Left ventricle myocardium inferior (tissue), 1 donor: Measurements from ENCODE around the gene ACAT2. TPM values are rescaled to one million over a fixed set of nuclear protein-coding genes. Genes with fewer than 3 reads are reported as not detected.

Source experiments
- DNase-seq: peaks from one replicate; pipeline ENCODE4 v3.0.0-alpha.2; 2020
- H3K27ac ChIP-seq: fragments of 200-600 bp; replicated peaks from 2 replicates; pipeline ENCODE4 v1.8.0; 2021
- H3K27me3 ChIP-seq: fragments of 200-600 bp; 2 replicates; pipeline ENCODE4 v1.8.0; 2021; ENCODE audit warnings: low read depth
- H3K36me3 ChIP-seq: fragments of 200-600 bp; 2 replicates; pipeline ENCODE4 v1.8.0; 2021
- H3K4me1 ChIP-seq: fragments of 200-600 bp; 2 replicates; pipeline ENCODE4 v1.8.0; 2021
- H3K4me3 ChIP-seq: fragments of 200-600 bp; 2 replicates; pipeline ENCODE4 v1.8.0; 2021; ENCODE audit warnings: mild to moderate bottlenecking, moderate library complexity
- H3K9me3 ChIP-seq: fragments of 200-600 bp; replicated peaks from 2 replicates; pipeline ENCODE4 v1.8.0; 2021
- intact Hi-C: fragments of 100-400 bp; cut with micrococcal nuclease; formaldehyde crosslinking; loops from one replicate; pipeline ENCODE4 v1.11.0; 2022
- total RNA-seq: library from RNA; stranded (reverse); fragmentation: NEBNext Ultra II Directional; extraction: Animal tissue kit (Norgen Biotek cat#: 25700); gene quantifications from one replicate; pipeline ENCODE4 v1.2.1, GENCODE V29; 2021
- TF ChIP-seq, protein P1 (sequence below): fragments of 200-600 bp; IDR thresholded peaks from 2 replicates; pipeline ENCODE4 v1.8.0; 2021; ENCODE audit warnings: antibody characterized with exemption, mild to moderate bottlenecking, borderline replicate concordance
- donor health status: DM: no; HTN: yes; CAD: no; lungs with severe emphysema.

Gene ACAT2
- total RNA-seq, 1 donor from 2014 or later, result 5.2 TPM

DNA sequence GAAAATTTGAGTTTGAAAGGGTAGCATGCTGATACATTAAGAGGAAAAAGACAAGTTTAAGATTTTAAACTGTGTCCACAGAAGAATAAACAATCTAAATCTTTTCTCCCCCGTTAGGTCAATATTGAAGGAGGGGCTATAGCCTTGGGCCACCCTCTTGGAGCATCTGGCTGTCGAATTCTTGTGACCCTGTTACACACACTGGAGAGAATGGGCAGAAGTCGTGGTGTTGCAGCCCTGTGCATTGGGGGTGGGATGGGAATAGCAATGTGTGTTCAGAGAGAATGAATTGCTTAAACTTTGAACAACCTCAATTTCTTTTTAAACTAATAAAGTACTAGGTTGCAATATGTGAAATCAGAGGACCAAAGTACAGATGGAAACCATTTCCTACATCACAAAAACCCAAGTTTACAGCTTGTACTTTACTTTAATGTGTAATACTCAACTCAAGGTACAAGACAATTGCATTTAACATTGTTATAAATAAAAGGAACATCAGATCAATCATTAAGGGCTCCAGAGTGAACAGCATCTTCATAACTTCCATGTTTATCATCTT lies 16.8 kb downstream of the ACAT2 start:
- Histone ChIP-seq H3K4me1 (peaks cover 7% of the 10 kb centered on the region), H3K36me3 (peaks cover 68% of the 10 kb centered on the region), H3K9me3 (no peaks in the 10 kb centered on the region), H3K27me3 (no peaks in the 10 kb centered on the region), H3K4me3 (no peak overlapping the region), H3K27ac (no peak overlapping the region)
- TF ChIP-seq, protein P1, sequence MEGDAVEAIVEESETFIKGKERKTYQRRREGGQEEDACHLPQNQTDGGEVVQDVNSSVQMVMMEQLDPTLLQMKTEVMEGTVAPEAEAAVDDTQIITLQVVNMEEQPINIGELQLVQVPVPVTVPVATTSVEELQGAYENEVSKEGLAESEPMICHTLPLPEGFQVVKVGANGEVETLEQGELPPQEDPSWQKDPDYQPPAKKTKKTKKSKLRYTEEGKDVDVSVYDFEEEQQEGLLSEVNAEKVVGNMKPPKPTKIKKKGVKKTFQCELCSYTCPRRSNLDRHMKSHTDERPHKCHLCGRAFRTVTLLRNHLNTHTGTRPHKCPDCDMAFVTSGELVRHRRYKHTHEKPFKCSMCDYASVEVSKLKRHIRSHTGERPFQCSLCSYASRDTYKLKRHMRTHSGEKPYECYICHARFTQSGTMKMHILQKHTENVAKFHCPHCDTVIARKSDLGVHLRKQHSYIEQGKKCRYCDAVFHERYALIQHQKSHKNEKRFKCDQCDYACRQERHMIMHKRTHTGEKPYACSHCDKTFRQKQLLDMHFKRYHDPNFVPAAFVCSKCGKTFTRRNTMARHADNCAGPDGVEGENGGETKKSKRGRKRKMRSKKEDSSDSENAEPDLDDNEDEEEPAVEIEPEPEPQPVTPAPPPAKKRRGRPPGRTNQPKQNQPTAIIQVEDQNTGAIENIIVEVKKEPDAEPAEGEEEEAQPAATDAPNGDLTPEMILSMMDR, result no peak
- DNase-seq, result no peak
- intact Hi-C loops, result no loop called here

DNA sequence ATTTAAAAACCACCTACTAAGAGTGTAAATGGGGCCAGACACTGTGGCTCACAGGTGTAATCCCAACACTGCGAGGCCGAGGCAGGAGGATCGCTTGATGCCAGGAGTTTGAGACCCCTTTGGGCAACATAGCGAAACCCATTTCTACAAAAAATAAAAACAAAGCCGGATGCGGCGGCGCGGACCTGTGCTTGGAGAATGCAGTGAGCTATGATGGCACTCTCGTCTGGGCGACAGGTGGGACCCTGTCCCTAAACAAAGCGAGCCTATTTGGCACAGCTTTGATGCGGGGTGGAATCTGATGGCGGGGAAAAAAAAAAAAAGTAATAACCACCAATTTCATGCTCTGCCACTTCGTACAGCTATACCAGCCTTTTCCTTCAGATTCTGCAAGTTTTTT lies 26.4 kb downstream of the ACAT2 start:
- peaks cover 68% of the 10 kb centered on the region for H3K4me1 ChIP-seq

DNA sequence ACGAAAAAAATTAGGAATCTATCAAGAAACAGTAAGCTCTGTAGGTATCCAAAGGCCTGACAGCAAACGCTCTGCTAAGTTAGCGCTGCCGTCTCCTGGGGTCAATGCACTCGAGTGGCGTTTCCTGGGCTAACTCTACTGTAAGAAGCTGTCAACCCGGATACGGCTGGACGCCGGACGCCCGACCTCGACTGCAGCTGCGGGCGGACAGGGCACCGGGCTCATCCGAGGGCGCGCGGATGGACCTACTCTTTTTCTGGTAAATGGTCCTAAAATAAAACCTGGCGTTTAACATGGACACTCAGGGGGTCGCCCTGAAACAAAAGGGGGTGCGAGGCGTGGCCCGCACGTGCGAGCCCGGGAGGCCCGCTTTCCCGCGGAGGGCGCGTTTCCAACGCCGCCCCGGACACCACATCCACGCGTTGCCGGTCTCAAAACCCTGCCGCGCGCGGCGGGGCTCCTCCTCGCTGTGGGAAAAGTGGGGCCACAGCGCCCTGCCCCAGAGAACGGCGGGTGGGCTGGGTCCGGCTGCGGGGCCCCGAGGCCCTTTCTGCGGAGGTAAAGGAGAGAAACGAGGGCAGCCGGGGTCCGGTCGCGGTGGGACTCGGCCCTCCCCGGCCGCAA lies 27.0 kb downstream of the ACAT2 start:
- peak; percentile 25 for DNase-seq
- Histone ChIP-seq H3K36me3 (peaks cover 58% of the 10 kb centered on the region), H3K4me3 (peak overlapping the region; percentile 89), H3K9me3 (no peaks in the 10 kb centered on the region), H3K27me3 (no peaks in the 10 kb centered on the region), H3K4me1 (peaks cover 70% of the 10 kb centered on the region), H3K27ac (peak overlapping the region; percentile 99)
- intact Hi-C loops, result no loop called here
- TF ChIP-seq, protein P1, result no peak

More for the DNA sequence above, 26.4 kb downstream of the ACAT2 start:
- TF ChIP-seq, protein P1, result no peak
- Histone ChIP-seq H3K27me3 (no peaks in the 10 kb centered on the region), H3K36me3 (peaks cover 58% of the 10 kb centered on the region), H3K4me3 (peak overlapping the region; percentile 89), H3K9me3 (no peaks in the 10 kb centered on the region), H3K27ac (peak overlapping the region; percentile 99)
- no peak for DNase-seq
- intact Hi-C loops, result no loop called here

DNA sequence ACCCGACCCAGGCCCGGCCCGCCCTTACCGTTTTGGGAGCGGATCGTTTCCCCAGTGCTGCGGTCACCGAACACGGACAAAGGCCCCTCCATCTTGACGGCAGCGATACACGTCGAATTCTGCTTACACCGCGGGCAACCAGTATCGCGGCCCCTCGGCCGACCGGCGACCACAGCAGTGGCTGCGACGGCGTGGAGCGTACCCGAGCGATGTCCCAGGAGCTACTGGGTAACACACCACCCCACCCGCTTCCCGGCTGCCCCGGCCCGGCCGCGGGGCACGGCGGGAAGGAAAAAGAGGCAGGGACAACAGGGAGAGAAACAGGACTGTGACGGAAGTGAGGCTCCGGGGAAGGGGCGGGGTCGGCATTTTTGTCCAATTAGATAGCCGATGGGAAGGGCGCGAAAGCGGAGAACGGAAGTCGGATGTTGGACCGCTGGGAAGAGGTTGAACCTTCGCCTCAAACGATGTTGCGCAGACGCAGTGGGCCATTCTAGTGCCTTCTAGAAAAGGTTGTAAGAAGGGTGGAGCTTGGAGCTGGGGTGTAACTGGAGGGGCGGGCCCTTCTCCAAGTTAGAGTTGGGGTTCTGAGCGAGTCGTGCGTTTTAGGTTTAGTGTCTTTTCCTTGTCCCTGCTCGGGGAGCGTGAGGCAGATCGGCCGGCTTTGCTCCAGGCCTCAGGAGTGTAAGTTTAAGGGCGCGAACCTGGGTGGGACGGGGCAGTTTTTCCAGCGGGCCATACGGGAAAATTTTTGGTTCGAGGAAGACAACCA lies 27.7 kb downstream of the ACAT2 start, which contains the start of gene TCP1:
Gene TCP1 (minus strand): TSS at position 226 of the 772 bp plus-strand sequence. CDS start 134 bp downstream, at position 92.
- DNase-seq, result peak; percentile 100
- no peaks in the 10 kb centered on the region for H3K9me3 ChIP-seq
- TF ChIP-seq, protein P1, result no peak
- peak within 1 kb of the TSS; percentile 99 for H3K27ac ChIP-seq
- H3K4me3 ChIP-seq, result peak within 1 kb of the TSS; percentile 89
- peaks cover 58% of the 10 kb centered on the region for H3K36me3 ChIP-seq
- intact Hi-C loops, result no loop called here
- H3K27me3 ChIP-seq, result no peaks in the 10 kb centered on the region
- H3K4me1 ChIP-seq, result peaks cover 77% of the 10 kb centered on the region

DNA sequence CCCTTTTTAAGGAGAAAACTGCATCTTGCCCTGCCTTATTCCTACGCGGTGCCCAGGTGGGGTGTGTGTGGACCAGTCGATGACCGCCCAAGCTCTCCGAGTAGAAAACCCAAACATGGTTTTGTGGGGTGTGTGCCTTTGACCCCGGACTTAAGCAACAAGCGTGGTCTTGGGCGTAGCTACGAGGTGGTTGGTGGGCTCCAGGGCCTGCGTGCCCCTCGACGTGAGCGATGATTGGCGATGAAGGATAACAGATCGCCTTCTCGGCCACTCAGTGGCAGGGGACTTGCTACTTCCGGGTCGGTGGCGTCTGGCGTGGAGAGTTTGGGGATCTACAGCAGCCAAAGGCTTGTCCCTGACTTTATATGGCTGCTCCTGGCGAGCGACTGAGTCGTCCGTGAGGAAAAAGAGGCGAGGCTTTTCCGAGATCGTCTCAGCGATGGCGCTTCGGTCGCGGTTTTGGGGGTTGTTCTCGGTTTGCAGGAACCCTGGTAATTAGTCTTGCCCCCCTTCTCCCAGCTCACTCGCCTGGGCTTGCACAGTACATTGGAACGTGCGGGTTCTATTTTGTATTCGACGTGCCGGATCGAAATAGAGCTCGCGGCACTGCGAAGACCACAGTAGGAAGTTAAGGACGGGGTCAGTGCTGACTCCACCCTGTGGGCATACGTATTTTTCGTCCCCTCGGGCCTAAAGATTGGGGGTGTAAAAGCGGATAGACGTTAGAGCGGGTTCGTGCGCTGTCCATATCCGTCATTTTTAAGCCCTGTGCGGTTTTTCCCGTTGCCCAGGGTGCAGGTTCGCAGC lies 28.5 kb downstream of the ACAT2 start, which contains the start of gene MRPL18:
Gene MRPL18 (plus strand): TSS at position 319 of the 807 bp plus-strand sequence. CDS start 121 bp downstream, at position 440.
- peak within 1 kb of the TSS; percentile 89 for H3K4me3 ChIP-seq
- TF ChIP-seq, protein P1, result no peak
- H3K27ac ChIP-seq, result peak within 1 kb of the TSS; percentile 99
- no peaks in the 10 kb centered on the region for H3K27me3 ChIP-seq
- intact Hi-C loops, result no loop called here
- peak; percentile 93 for DNase-seq
- H3K9me3 ChIP-seq, result no peaks in the 10 kb centered on the region
- H3K36me3 ChIP-seq, result peaks cover 50% of the 10 kb centered on the region
- H3K4me1 ChIP-seq, result peaks cover 81% of the 10 kb centered on the region
